IMR-90 (cell line): ENCODE data around the gene CFP. TPM values are rescaled to one million over a fixed set of nuclear protein-coding genes. Genes with fewer than 3 reads are reported as not detected.

ENCODE experiments used
- ATAC-seq: fragments of 200-7000 bp; cut with Tn5 transposase; 2 replicates; pipeline ENCODE4 v1.9.1; 2020; ENCODE audit warnings: low read depth, mild to moderate bottlenecking, moderate library complexity
- BruUV-seq: library from RNA; stranded (reverse); fragments of 400-500 nt; replicated peaks from 2 replicates; lab custom pipeline; 2021; lab: Mats Ljungman, UMichigan
- CTCF ChIA-PET: fragments of 300-600 bp; formaldehyde crosslinking; extraction: SDS; loops from one replicate; lab custom pipeline; 2021; ENCODE audit warnings: antibody characterized with exemption; lab: Yijun Ruan, JAX
- POLR2A ChIA-PET: fragments of 300-600 bp; sonication (Branson Sonifier 250); formaldehyde crosslinking; loops from one replicate; lab custom pipeline; 2022; ENCODE audit warnings: antibody characterized with exemption; ENCODE audit not compliant: unreplicated experiment; lab: Charles Lee
- DNase-seq: peaks from one replicate; pipeline ENCODE4 v3.0.0; 2013
- H2AFZ ChIP-seq: replicated peaks from 2 replicates; pipeline ENCODE3; 2013; ENCODE audit warnings: low read length, mild to moderate bottlenecking; ENCODE audit not compliant: poor library complexity
- H2AK5ac ChIP-seq: 2 replicates; pipeline ENCODE4 v1.6.1; 2013; ENCODE audit warnings: low read depth, low read length, inconsistent platforms
- H2AK9ac ChIP-seq: replicated peaks from 2 replicates; pipeline ENCODE3; 2013; ENCODE audit warnings: mild to moderate bottlenecking, low read depth, low read length, moderate library complexity; ENCODE audit not compliant: poor library complexity
- H2BK120ac ChIP-seq: 2 replicates; pipeline ENCODE4 v1.6.1; 2013; ENCODE audit warnings: low read depth, low read length, inconsistent platforms
- H2BK15ac ChIP-seq: 3 replicates; pipeline ENCODE4 v1.6.1; 2013; ENCODE audit warnings: low read depth, low read length, inconsistent platforms
- H2BK20ac ChIP-seq: 2 replicates; pipeline ENCODE4 v1.6.1; 2013; ENCODE audit warnings: low read depth, mild to moderate bottlenecking, inconsistent platforms, low read length, moderate library complexity
- H2BK5ac ChIP-seq: 2 replicates; pipeline ENCODE4 v1.6.1; 2013; ENCODE audit warnings: mild to moderate bottlenecking, low read depth, low read length, inconsistent platforms; ENCODE audit not compliant: poor library complexity, severe bottlenecking
- H3K14ac ChIP-seq: replicated peaks from 2 replicates; pipeline ENCODE4 v1.6.1; 2013; ENCODE audit warnings: low read depth, low read length, inconsistent platforms
- H3K18ac ChIP-seq: 2 replicates; pipeline ENCODE4 v1.6.1; 2013; ENCODE audit warnings: low read depth, low read length, control low read depth
- H3K23ac ChIP-seq: 2 replicates; pipeline ENCODE4 v1.6.1; 2013; ENCODE audit warnings: low read depth, low read length, inconsistent platforms
- H3K27ac ChIP-seq: 2 replicates; pipeline ENCODE4 v1.5.1; 2013; ENCODE audit warnings: mild to moderate bottlenecking, control low read depth, low read length; ENCODE audit not compliant: insufficient read depth
- H3K27me3 ChIP-seq: 2 replicates; pipeline ENCODE4 v1.6.1; 2013; ENCODE audit warnings: low read length; ENCODE audit not compliant: control insufficient read depth, insufficient read depth
- H3K36me3 ChIP-seq: 2 replicates; pipeline ENCODE4 v1.6.1; 2013; ENCODE audit warnings: low read length, mixed read lengths; ENCODE audit not compliant: control insufficient read depth, insufficient read depth
- H3K4ac ChIP-seq: 2 replicates; pipeline ENCODE4 v1.6.1; 2013; ENCODE audit warnings: low read depth, low read length, inconsistent platforms
- H3K4me1 ChIP-seq: 2 replicates; pipeline ENCODE4 v1.6.1; 2013; ENCODE audit warnings: low read length, mixed read lengths; ENCODE audit not compliant: control insufficient read depth, insufficient read depth
- H3K4me2 ChIP-seq: 2 replicates; pipeline ENCODE4 v1.6.1; 2013; ENCODE audit warnings: low read depth, mild to moderate bottlenecking, control low read depth, low read length, moderate library complexity
- H3K4me3 ChIP-seq: 2 replicates; pipeline ENCODE4 v1.5.1; 2013; ENCODE audit warnings: low read depth, mild to moderate bottlenecking, control low read depth, low read length, moderate library complexity; ENCODE audit not compliant: insufficient read depth
- H3K56ac ChIP-seq: 2 replicates; pipeline ENCODE4 v1.6.1; 2013; ENCODE audit warnings: low read length, inconsistent platforms; ENCODE audit not compliant: insufficient read depth; ENCODE audit errors: extremely low read depth
- H3K79me1 ChIP-seq, 2 experiments: 2 replicates each; pipeline ENCODE4 v1.6.1; 2013; ENCODE audit warnings: low read length in 2 of 2, inconsistent platforms in 1 of 2, low read depth in 1 of 2
- H3K9ac ChIP-seq: 2 replicates; pipeline ENCODE4 v1.6.1; 2013; ENCODE audit warnings: low read depth, low read length, control low read depth
- H3K9me1 ChIP-seq: 2 replicates; pipeline ENCODE4 v1.6.1; 2013; ENCODE audit warnings: low read length, inconsistent platforms; ENCODE audit not compliant: insufficient read depth
- H3K9me3 ChIP-seq: 2 replicates; pipeline ENCODE4 v1.6.1; 2013; ENCODE audit warnings: low read length; ENCODE audit not compliant: control insufficient read depth, insufficient read depth
- H4K20me1 ChIP-seq: 2 replicates; pipeline ENCODE4 v1.6.1; 2013; ENCODE audit warnings: low read length, inconsistent platforms; ENCODE audit not compliant: insufficient read depth
- H4K5ac ChIP-seq: 2 replicates; pipeline ENCODE4 v1.6.1; 2013; ENCODE audit warnings: mild to moderate bottlenecking, low read depth, low read length, control low read depth
- H4K8ac ChIP-seq, 2 experiments: 2 replicates each; pipeline ENCODE4 v1.6.1; 2013; ENCODE audit warnings: low read depth in 2 of 2, low read length in 2 of 2, control low read depth in 1 of 2, inconsistent platforms in 1 of 2
- H4K91ac ChIP-seq: 2 replicates; pipeline ENCODE4 v1.6.1; 2013; ENCODE audit warnings: low read depth, low read length, inconsistent platforms; ENCODE audit not compliant: insufficient read depth
- BHLHE40 ChIP-seq: fragments of 150-350 bp; IDR thresholded peaks from 2 replicates; pipeline ENCODE4 v1.6.1; 2016; ENCODE audit warnings: mild to moderate bottlenecking, low read depth, low read length
- ELK1 ChIP-seq: fragments of 150-350 bp; IDR thresholded peaks from 2 replicates; pipeline ENCODE4 v1.6.1; 2016; ENCODE audit warnings: low read depth, mild to moderate bottlenecking, low read length, moderate library complexity, borderline replicate concordance
- MAZ ChIP-seq: IDR thresholded peaks from 2 replicates; pipeline ENCODE4 v1.6.1; 2012; ENCODE audit warnings: low read depth, mild to moderate bottlenecking, low read length, improper control_type of control experiment, moderate library complexity, borderline replicate concordance
- MXI1 ChIP-seq: IDR thresholded peaks from 2 replicates; pipeline ENCODE4 v1.6.1; 2012; ENCODE audit warnings: low read depth, mild to moderate bottlenecking, low read length, moderate library complexity, borderline replicate concordance
- POLR2A ChIP-seq: IDR thresholded peaks from 2 replicates; pipeline ENCODE4 v1.6.1; 2012; ENCODE audit warnings: mild to moderate bottlenecking, low read depth, low read length
- RCOR1 ChIP-seq: IDR thresholded peaks from 2 replicates; pipeline ENCODE4 v1.6.1; 2012; ENCODE audit warnings: mild to moderate bottlenecking, low read length, improper control_type of control experiment; ENCODE audit not compliant: insufficient replicate concordance
- SMC3 ChIP-seq: fragments of 150-350 bp; IDR thresholded peaks from 2 replicates; pipeline ENCODE4 v1.6.1; 2016; ENCODE audit warnings: low read depth, mild to moderate bottlenecking, antibody characterized with exemption, low read length, moderate library complexity
- WGBS, 2 experiments: methylation state at CpG; one replicate each; pipeline versions ENCODE4 v1.1.5 to v1.1.7; 2013; ENCODE audit warnings: missing lambda C conversion rate in 2 of 2; ENCODE audit not compliant: insufficient read length in 1 of 2; ENCODE audit errors: extremely low coverage in 2 of 2; 5-methylcytosine and 5-hydroxymethylcytosine counted together
- dilution Hi-C: fragments of 300-500 bp; cut with HindIII; formaldehyde crosslinking; loops from one replicate; pipeline ENCODE4 v1.14.3; 2018; ENCODE audit warnings: low sequenced_read_pairs; ENCODE audit not compliant: unreplicated experiment
- in situ Hi-C: fragments of 300-500 bp; cut with MboI; formaldehyde crosslinking; loops from 3 replicates; pipeline ENCODE4 v1.14.3; 2019; ENCODE audit warnings: low sequenced_read_pairs, inconsistent platforms, mixed read lengths
- intact Hi-C: fragments of 100-400 bp; cut with micrococcal nuclease; formaldehyde crosslinking; loops from 2 replicates; pipeline ENCODE4 v1.10.0; 2022
- polyA plus RNA-seq, 3 experiments: library from polyadenylated mRNA; depleted of rRNA; stranded (reverse); fragments of >200 nt; gene quantifications; 2 replicates each; pipeline ENCODE4 v1.2.3, GENCODE V29; 2012; ENCODE audit warnings: low replicate concordance in 1 of 3
- total RNA-seq: library from RNA; depleted of rRNA; stranded (reverse); fragments of >200 nt; gene quantifications from 2 replicates; pipeline ENCODE4 v1.2.3, GENCODE V29; 2012
- TF ChIP-seq, protein P1 (sequence below): fragments of 150-350 bp; IDR thresholded peaks from 2 replicates; pipeline ENCODE4 v1.6.1; 2017; ENCODE audit warnings: mild to moderate bottlenecking, antibody characterized with exemption, low read length, low read depth

The CFP gene
- total and polyA plus RNA-seq, 2 of the 4 experiments (the other 2 are of a cell fraction) = under 0.01 to 0.14 TPM

DNA sequence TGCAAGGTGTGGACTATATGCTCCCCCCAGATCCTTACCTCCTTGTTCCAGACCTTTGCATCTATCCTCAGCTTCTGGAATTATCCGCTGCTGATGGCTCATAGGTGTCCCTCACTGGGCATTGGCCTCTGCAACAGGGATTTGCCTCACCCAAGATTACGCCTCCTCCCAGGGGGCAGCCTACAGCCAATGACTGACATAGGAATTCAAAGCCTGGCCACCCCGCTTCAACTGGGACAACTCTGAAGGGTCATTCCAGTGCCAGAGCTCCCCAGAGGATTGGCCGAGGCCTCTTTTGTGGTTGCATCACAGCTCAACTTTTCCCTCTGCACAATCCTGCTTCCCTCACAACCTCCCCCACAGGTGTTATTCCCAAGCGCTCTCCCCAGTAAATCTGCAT lies 15.1 kb downstream of the CFP start:
- H4K91ac ChIP-seq = no peak overlapping the region
- peaks cover 13% of the 10 kb centered on the region; the same call in 1 of the 2 replicates for H3K27me3 ChIP-seq
- WGBS, 2 experiments = 72% methylated on average over 3 of the region's 5 CpGs; no CpG with 5 or more reads in 1 of the 2 experiments
- H3K56ac ChIP-seq = no peak overlapping the region
- H3K27ac ChIP-seq = no peak overlapping the region
- no peak overlapping the region for H2BK5ac ChIP-seq
- H4K20me1 ChIP-seq = peaks cover 3% of the 10 kb centered on the region; the same call in 1 of the 2 replicates
- TF ChIP-seq, protein P1, sequence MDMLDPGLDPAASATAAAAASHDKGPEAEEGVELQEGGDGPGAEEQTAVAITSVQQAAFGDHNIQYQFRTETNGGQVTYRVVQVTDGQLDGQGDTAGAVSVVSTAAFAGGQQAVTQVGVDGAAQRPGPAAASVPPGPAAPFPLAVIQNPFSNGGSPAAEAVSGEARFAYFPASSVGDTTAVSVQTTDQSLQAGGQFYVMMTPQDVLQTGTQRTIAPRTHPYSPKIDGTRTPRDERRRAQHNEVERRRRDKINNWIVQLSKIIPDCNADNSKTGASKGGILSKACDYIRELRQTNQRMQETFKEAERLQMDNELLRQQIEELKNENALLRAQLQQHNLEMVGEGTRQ = no peak
- no peak for TF ChIP-seq ELK1
- TF ChIP-seq RCOR1 = no peak
- TF ChIP-seq MAZ = no peak
- TF ChIP-seq SMC3 = no peak
- no peak for TF ChIP-seq MXI1
- TF ChIP-seq BHLHE40 = no peak
- no peak for TF ChIP-seq POLR2A
- dilution Hi-C loops = no loop called here
- no peak overlapping the region for H2AK9ac ChIP-seq
- H3K9me3 ChIP-seq = no peaks in the 10 kb centered on the region
- no peak overlapping the region for H2BK15ac ChIP-seq
- H3K79me1 ChIP-seq = no peaks in the 10 kb centered on the region
- H3K4ac ChIP-seq = no peak overlapping the region
- POLR2A ChIA-PET = no interaction called here
- H4K5ac ChIP-seq = no peak overlapping the region
- H2AK5ac ChIP-seq = no peak overlapping the region
- no peak overlapping the region for H3K4me2 ChIP-seq
- CTCF ChIA-PET = interaction anchor here (0.8 kb wide), 1 partner anchor 10 kb away, joined by 3 read pairs; no protein-coding TSS in a partner anchor
- intact Hi-C loops = no loop called here
- H2AFZ ChIP-seq = no peak overlapping the region
- H2BK120ac ChIP-seq = no peak overlapping the region
- no peak overlapping the region for H3K23ac ChIP-seq
- H3K14ac ChIP-seq = no peak overlapping the region
- H3K4me1 ChIP-seq = no peaks in the 10 kb centered on the region
- H3K36me3 ChIP-seq = no peaks in the 10 kb centered on the region
- H3K4me3 ChIP-seq = no peak overlapping the region
- no peak overlapping the region for H2BK20ac ChIP-seq
- BruUV-seq = no TSS peak
- ATAC-seq = no peak
- H4K8ac ChIP-seq = no peak overlapping the region
- in situ Hi-C loops = no loop called here
- no peaks in the 10 kb centered on the region for H3K9me1 ChIP-seq
- no peak overlapping the region for H3K9ac ChIP-seq
- DNase-seq = no peak
- no peak overlapping the region for H3K18ac ChIP-seq
